Choroid plexus epithelial cell (primary cell): ENCODE measurements around the gene COQ10B.

Experiments used
- DNase-seq: peaks from one replicate; pipeline ENCODE4 v3.0.0-alpha.2; 2010; ENCODE audit warnings: low read depth
- H3K4me3 ChIP-seq: 2 replicates; pipeline ENCODE4 v1.5.1; 2011; ENCODE audit warnings: low read depth, mild to moderate bottlenecking, control low read depth, low read length, moderate library complexity
- CTCF ChIP-seq: conservative IDR thresholded peaks from 2 replicates; pipeline ENCODE4 v1.5.1; 2011; ENCODE audit warnings: low read depth, mild to moderate bottlenecking, control low read depth, inconsistent platforms, low read length, moderate library complexity

The COQ10B gene

GRCh38 chr2:197502201-197502600, 48.8 kb downstream of the COQ10B start:
- DNase-seq: no peak
- TF ChIP-seq CTCF: no peak
- no peak overlapping the region for H3K4me3 ChIP-seq

- no peak for TF ChIP-seq CTCF
- DNase-seq: no peak
- H3K4me3 ChIP-seq: no peak overlapping the region
Measured at GRCh38 chr2:197502685-197503084, 49.3 kb downstream of the COQ10B start.

GRCh38 chr2:197504000-197504399, 50.6 kb downstream of the COQ10B start:
- no peak for TF ChIP-seq CTCF
- H3K4me3 ChIP-seq: no peak overlapping the region
- DNase-seq: no peak

- TF ChIP-seq CTCF: no peak
- DNase-seq: no peak
- no peak overlapping the region for H3K4me3 ChIP-seq
Measured at GRCh38 chr2:197504512-197504911, 51.2 kb downstream of the COQ10B start.

DNA sequence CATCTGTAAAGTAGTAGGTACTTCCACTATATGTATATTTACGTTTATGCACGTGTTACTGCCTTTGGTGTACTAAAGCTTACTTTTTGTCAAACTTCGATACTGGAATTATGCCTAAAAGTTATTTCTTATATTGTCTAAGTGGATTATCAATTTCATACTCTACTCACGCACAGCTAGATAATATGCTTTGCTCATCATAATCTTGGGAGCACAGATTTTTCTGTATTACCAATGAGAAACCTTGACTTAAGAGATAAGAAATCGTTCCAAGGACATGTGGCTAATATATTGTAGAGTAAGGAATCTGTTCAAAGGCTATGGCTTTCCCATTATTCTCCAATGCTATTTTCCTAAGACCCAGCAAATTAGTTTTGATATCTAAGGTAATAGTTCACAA, 53.3 kb downstream of the COQ10B start:
- no peak overlapping the region for H3K4me3 ChIP-seq
- TF ChIP-seq CTCF: no peak
- no peak for DNase-seq

GRCh38 chr2:197513915-197514314, 60.6 kb downstream of the COQ10B start:
- DNase-seq: no peak
- no peak overlapping the region for H3K4me3 ChIP-seq
- no peak for TF ChIP-seq CTCF

GRCh38 chr2:197514754-197515153, 61.4 kb downstream of the COQ10B start:
- H3K4me3 ChIP-seq: no peak overlapping the region
- no peak for TF ChIP-seq CTCF
- DNase-seq: no peak
